Measurements from ENCODE around the gene B4GALT5.
A peak's percentile ranks its signal among the peaks of the same experiment; 100 is the strongest.

Gene B4GALT5

DNA sequence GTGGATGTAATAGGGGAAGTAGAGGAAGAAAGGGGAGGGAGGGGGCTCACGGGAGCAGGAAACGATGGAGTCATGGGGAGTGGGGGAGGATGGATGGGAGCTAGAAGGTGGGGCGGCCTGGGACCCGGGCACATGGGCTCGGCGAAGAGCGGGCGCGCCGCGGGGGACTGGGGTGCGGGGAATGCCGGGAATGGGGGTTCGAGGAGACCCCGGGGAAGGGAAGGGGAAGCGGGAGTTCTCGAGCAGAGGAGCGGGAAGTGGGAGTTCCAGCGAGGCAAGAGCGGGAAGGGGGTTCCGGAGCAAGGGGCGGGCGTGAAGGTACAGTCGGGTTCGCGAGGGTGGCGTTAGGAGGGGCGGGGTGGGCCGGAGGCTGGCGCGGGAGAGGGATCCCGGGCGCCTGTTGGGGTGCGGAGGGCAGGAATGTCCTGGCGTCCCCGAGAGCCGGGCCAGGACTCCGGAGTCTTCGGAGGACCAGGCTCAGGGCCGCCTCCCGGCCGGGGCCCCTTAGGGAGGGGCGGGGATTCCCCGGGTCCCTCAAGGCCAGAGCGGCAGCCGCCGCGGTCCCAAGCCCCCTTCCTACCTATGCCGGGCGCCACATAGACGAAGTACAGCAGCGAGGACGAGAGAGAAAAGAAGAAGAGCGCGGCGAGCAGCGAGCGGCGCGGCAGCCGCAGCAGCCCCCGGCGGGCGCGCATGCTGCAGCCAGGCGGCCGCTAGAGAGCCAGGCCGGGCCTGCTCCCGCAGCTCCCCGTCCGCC lies 504 bp downstream of the B4GALT5 start:
- Histone ChIP-seq H3K4me1 (ENCODE audit: insufficient read depth, low read length, poor library complexity, severe bottlenecking) (peaks cover 40% of the 10 kb centered on the region), H3K79me2 (ENCODE audit: insufficient read depth, low read length) (peaks cover 52% of the 10 kb centered on the region), H3K27me3 (ENCODE audit: insufficient read depth, low read length, poor library complexity, severe bottlenecking) (no peaks in the 10 kb centered on the region), H3K9me3 (ENCODE audit: insufficient read depth, low read depth, low read length) (no peaks in the 10 kb centered on the region), H3K9ac (ENCODE audit: low read depth, low read length, poor library complexity, severe bottlenecking) (peak overlapping the region; percentile 90), H4K20me1 (ENCODE audit: insufficient read depth, low read length, poor library complexity, severe bottlenecking) (peaks cover 39% of the 10 kb centered on the region), H3F3A (ENCODE audit: low read depth) (no peaks in the 10 kb centered on the region; the same call in 1 of the 2 replicates), H3K4me3 (ENCODE audit: low read length, poor library complexity, severe bottlenecking) (peak overlapping the region; percentile 95), H3K36me3 (ENCODE audit: insufficient read depth, low read length) (no peaks in the 10 kb centered on the region), H2AFZ (ENCODE audit: low read length) (peak overlapping the region; percentile 66), H3K4me2 (ENCODE audit: low read depth, low read length, poor library complexity, severe bottlenecking) (peak overlapping the region; percentile 87), H3K9me2 (replicated peaks; ENCODE audit: low read depth, low read length) (no peaks in the 10 kb centered on the region)
- TF ChIP-seq, protein P1, sequence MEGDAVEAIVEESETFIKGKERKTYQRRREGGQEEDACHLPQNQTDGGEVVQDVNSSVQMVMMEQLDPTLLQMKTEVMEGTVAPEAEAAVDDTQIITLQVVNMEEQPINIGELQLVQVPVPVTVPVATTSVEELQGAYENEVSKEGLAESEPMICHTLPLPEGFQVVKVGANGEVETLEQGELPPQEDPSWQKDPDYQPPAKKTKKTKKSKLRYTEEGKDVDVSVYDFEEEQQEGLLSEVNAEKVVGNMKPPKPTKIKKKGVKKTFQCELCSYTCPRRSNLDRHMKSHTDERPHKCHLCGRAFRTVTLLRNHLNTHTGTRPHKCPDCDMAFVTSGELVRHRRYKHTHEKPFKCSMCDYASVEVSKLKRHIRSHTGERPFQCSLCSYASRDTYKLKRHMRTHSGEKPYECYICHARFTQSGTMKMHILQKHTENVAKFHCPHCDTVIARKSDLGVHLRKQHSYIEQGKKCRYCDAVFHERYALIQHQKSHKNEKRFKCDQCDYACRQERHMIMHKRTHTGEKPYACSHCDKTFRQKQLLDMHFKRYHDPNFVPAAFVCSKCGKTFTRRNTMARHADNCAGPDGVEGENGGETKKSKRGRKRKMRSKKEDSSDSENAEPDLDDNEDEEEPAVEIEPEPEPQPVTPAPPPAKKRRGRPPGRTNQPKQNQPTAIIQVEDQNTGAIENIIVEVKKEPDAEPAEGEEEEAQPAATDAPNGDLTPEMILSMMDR (conservative IDR thresholded peaks at IDR 0.05; ENCODE audit: low read length), result no peak
- no peak for TF ChIP-seq EZH2phosphoT487 (IDR thresholded peaks at IDR 0.05; ENCODE audit: borderline replicate concordance)

DNA sequence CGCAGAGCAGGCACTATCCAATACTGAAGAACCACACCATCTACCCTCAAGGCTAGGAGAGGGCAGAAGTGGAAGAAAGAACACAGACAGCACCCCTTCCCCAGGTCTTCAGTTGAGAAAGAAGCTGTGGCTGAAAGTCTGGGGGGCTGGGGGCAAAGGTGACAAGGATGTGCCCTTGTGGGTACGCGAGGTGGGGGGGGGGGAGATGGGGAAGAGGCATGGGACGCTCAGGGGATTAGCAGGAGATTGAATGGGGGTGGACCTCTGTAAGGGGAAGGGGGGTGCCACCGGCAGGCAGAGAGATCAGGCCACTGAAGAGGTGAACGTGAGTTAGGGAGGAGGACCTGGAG lies 1.1 kb downstream of the B4GALT5 start:
- no peaks in the 10 kb centered on the region for H3K9me2 ChIP-seq (replicated peaks; ENCODE audit: low read depth, low read length)
- H3K9me3 ChIP-seq (ENCODE audit: insufficient read depth, low read depth, low read length), result no peaks in the 10 kb centered on the region
- peaks cover 42% of the 10 kb centered on the region for H4K20me1 ChIP-seq (ENCODE audit: insufficient read depth, low read length, poor library complexity, severe bottlenecking)
- peak overlapping the region; percentile 66; the same call in 1 of the 2 replicates for H2AFZ ChIP-seq (ENCODE audit: low read length)
- TF ChIP-seq, protein P1 (conservative IDR thresholded peaks at IDR 0.05; ENCODE audit: low read length), result no peak
- TF ChIP-seq EZH2phosphoT487 (IDR thresholded peaks at IDR 0.05; ENCODE audit: borderline replicate concordance), result no peak
- no peaks in the 10 kb centered on the region; the same call in 1 of the 2 replicates for H3F3A ChIP-seq (ENCODE audit: low read depth)
- H3K27me3 ChIP-seq (ENCODE audit: insufficient read depth, low read length, poor library complexity, severe bottlenecking), result no peaks in the 10 kb centered on the region
- H3K4me3 ChIP-seq (ENCODE audit: low read length, poor library complexity, severe bottlenecking), result peak overlapping the region; percentile 95
- H3K9ac ChIP-seq (ENCODE audit: low read depth, low read length, poor library complexity, severe bottlenecking), result peak overlapping the region; percentile 90
- peaks cover 54% of the 10 kb centered on the region for H3K79me2 ChIP-seq (ENCODE audit: insufficient read depth, low read length)
- peaks cover 38% of the 10 kb centered on the region for H3K4me1 ChIP-seq (ENCODE audit: insufficient read depth, low read length, poor library complexity, severe bottlenecking)
- H3K4me2 ChIP-seq (ENCODE audit: low read depth, low read length, poor library complexity, severe bottlenecking), result peak overlapping the region; percentile 87
- H3K36me3 ChIP-seq (ENCODE audit: insufficient read depth, low read length), result no peaks in the 10 kb centered on the region

DNA sequence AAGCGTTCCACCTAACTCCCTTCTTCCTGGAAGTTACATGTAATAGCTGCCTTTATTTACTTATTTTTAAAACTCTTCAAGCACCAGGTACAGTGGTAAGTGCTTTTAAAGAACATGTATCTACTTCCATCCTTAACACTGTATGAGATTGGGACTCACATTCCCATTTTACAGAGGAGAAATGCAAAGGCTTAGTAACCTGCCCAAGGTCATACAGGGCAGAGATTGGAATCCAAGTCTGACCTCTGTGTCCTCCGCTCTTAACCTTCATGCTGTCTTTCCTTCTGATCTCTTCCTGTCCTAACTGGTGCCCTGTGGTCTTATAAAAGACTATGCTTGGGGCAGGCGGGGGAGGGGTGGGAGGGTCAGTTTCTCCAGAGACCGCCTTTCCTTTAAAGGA lies 1.6 kb downstream of the B4GALT5 start:
- peaks cover 59% of the 10 kb centered on the region for H3K79me2 ChIP-seq (ENCODE audit: insufficient read depth, low read length)
- peaks cover 47% of the 10 kb centered on the region for H4K20me1 ChIP-seq (ENCODE audit: insufficient read depth, low read length, poor library complexity, severe bottlenecking)
- no peaks in the 10 kb centered on the region for H3K9me2 ChIP-seq (replicated peaks; ENCODE audit: low read depth, low read length)

More for the DNA sequence above, 1.6 kb downstream of the B4GALT5 start:
- TF ChIP-seq, protein P1 (conservative IDR thresholded peaks at IDR 0.05; ENCODE audit: low read length), result no peak
- no peak for TF ChIP-seq EZH2phosphoT487 (IDR thresholded peaks at IDR 0.05; ENCODE audit: borderline replicate concordance)
- Histone ChIP-seq H3K27me3 (ENCODE audit: insufficient read depth, low read length, poor library complexity, severe bottlenecking) (no peaks in the 10 kb centered on the region), H3K4me3 (ENCODE audit: low read length, poor library complexity, severe bottlenecking) (peak overlapping the region; percentile 95), H3K36me3 (ENCODE audit: insufficient read depth, low read length) (no peaks in the 10 kb centered on the region), H3K4me2 (ENCODE audit: low read depth, low read length, poor library complexity, severe bottlenecking) (peak overlapping the region; percentile 87), H3K4me1 (ENCODE audit: insufficient read depth, low read length, poor library complexity, severe bottlenecking) (peaks cover 42% of the 10 kb centered on the region), H3K9me3 (ENCODE audit: insufficient read depth, low read depth, low read length) (no peaks in the 10 kb centered on the region), H2AFZ (ENCODE audit: low read length) (no peak overlapping the region), H3K9ac (ENCODE audit: low read depth, low read length, poor library complexity, severe bottlenecking) (peak overlapping the region; percentile 90), H3F3A (ENCODE audit: low read depth) (no peaks in the 10 kb centered on the region; the same call in 1 of the 2 replicates)

Data from Loucy (cell line).